Activated T-cell treated with anti-CD3 and anti-CD28 coated beads, Interleukin-2, amount 50 U/mL, for 24 hours (primary cell): ENCODE results near the gene NEK10.
"Not testable (repeated sequence)": the region's sequence is repeated elsewhere in the genome, so short reads cannot be mapped to it uniquely, and the experiment has no call there.

Experiments
- DNase-seq: peaks from one replicate; pipeline ENCODE4 v3.0.0-alpha.2; 2020
- H3K27ac Mint-ChIP-seq: 2 replicates; pipeline ENCODE4 v1.8.0; 2020; ENCODE audit warnings: mild to moderate bottlenecking, mixed read lengths
- H3K27me3 Mint-ChIP-seq: 2 replicates; pipeline ENCODE4 v1.8.0; 2020; ENCODE audit warnings: mixed read lengths
- H3K36me3 Mint-ChIP-seq: 2 replicates; pipeline ENCODE4 v1.8.0; 2020; ENCODE audit warnings: low read depth, mixed read lengths
- H3K4me1 Mint-ChIP-seq: 2 replicates; pipeline ENCODE4 v1.8.0; 2020; ENCODE audit warnings: low read depth, mixed read lengths
- H3K4me3 Mint-ChIP-seq: 2 replicates; pipeline ENCODE4 v1.8.0; 2020; ENCODE audit warnings: mild to moderate bottlenecking, moderate library complexity, mixed read lengths
- H3K9me3 Mint-ChIP-seq: 2 replicates; pipeline ENCODE4 v1.8.0; 2020; ENCODE audit warnings: mixed read lengths

The NEK10 gene

GRCh38 chr3:27310688-27311087 is 58.5 kb downstream of the NEK10 start:
- DNase-seq, result no peak
- no peaks in the 10 kb centered on the region for H3K4me1 Mint-ChIP-seq
- H3K27me3 Mint-ChIP-seq, result peaks cover 2% of the 10 kb centered on the region
- no peak overlapping the region for H3K4me3 Mint-ChIP-seq
- no peak overlapping the region for H3K27ac Mint-ChIP-seq
- H3K9me3 Mint-ChIP-seq, result no peaks in the 10 kb centered on the region
- H3K36me3 Mint-ChIP-seq, result no peaks in the 10 kb centered on the region

- H3K27ac Mint-ChIP-seq, result no peak overlapping the region
- no peaks in the 10 kb centered on the region for H3K4me1 Mint-ChIP-seq
- H3K27me3 Mint-ChIP-seq, result peaks cover 2% of the 10 kb centered on the region
- H3K4me3 Mint-ChIP-seq, result no peak overlapping the region
- H3K36me3 Mint-ChIP-seq, result no peaks in the 10 kb centered on the region
- H3K9me3 Mint-ChIP-seq, result no peaks in the 10 kb centered on the region
- DNase-seq, result no peak
Measured at GRCh38 chr3:27307566-27307965, 61.6 kb downstream of the NEK10 start.

- no peaks in the 10 kb centered on the region for H3K4me1 Mint-ChIP-seq
- no peak overlapping the region for H3K4me3 Mint-ChIP-seq
- H3K27me3 Mint-ChIP-seq, result no peaks in the 10 kb centered on the region
- no peak for DNase-seq
- H3K27ac Mint-ChIP-seq, result no peak overlapping the region
- H3K36me3 Mint-ChIP-seq, result peaks cover 3% of the 10 kb centered on the region
- H3K9me3 Mint-ChIP-seq, result peaks cover 13% of the 10 kb centered on the region
Measured at GRCh38 chr3:27302891-27303290, 66.3 kb downstream of the NEK10 start.

- peaks cover 13% of the 10 kb centered on the region for H3K9me3 Mint-ChIP-seq
- not testable (repeated sequence) for H3K4me3 Mint-ChIP-seq, DNase-seq, H3K27me3 Mint-ChIP-seq, H3K36me3 Mint-ChIP-seq, H3K4me1 Mint-ChIP-seq, H3K27ac Mint-ChIP-seq
Measured at GRCh38 chr3:27298981-27299380, 70.2 kb downstream of the NEK10 start.

GRCh38 chr3:27293939-27294338 is 75.2 kb downstream of the NEK10 start:
- Mint-ChIP-seq H3K36me3 (no peaks in the 10 kb centered on the region), H3K27me3 (no peaks in the 10 kb centered on the region), H3K9me3 (peaks cover 5% of the 10 kb centered on the region), H3K27ac (no peak overlapping the region), H3K4me3 (no peak overlapping the region), H3K4me1 (no peaks in the 10 kb centered on the region)
- no peak for DNase-seq

GRCh38 chr3:27290760-27291159 is 78.4 kb downstream of the NEK10 start:
- H3K27me3 Mint-ChIP-seq, result no peaks in the 10 kb centered on the region
- no peaks in the 10 kb centered on the region for H3K9me3 Mint-ChIP-seq
- H3K27ac Mint-ChIP-seq, result no peak overlapping the region
- DNase-seq, result no peak
- no peaks in the 10 kb centered on the region for H3K36me3 Mint-ChIP-seq
- H3K4me1 Mint-ChIP-seq, result no peaks in the 10 kb centered on the region
- H3K4me3 Mint-ChIP-seq, result no peak overlapping the region

- no peak for DNase-seq
- Mint-ChIP-seq H3K27ac (no peak overlapping the region), H3K4me1 (no peaks in the 10 kb centered on the region), H3K9me3 (no peaks in the 10 kb centered on the region), H3K27me3 (no peaks in the 10 kb centered on the region), H3K36me3 (no peaks in the 10 kb centered on the region), H3K4me3 (no peak overlapping the region)
Measured at GRCh38 chr3:27289769-27290413, 79.3 kb downstream of the NEK10 start.

GRCh38 chr3:27287052-27287451 is 82.1 kb downstream of the NEK10 start:
- H3K4me3 Mint-ChIP-seq, result no peak overlapping the region
- no peaks in the 10 kb centered on the region for H3K36me3 Mint-ChIP-seq
- H3K27ac Mint-ChIP-seq, result no peak overlapping the region
- DNase-seq, result no peak
- H3K27me3 Mint-ChIP-seq, result no peaks in the 10 kb centered on the region
- peaks cover under 1% of the 10 kb centered on the region for H3K9me3 Mint-ChIP-seq
- no peaks in the 10 kb centered on the region for H3K4me1 Mint-ChIP-seq

- not testable (repeated sequence) for H3K4me1 Mint-ChIP-seq, H3K27me3 Mint-ChIP-seq, H3K4me3 Mint-ChIP-seq, H3K36me3 Mint-ChIP-seq, DNase-seq, H3K9me3 Mint-ChIP-seq, H3K27ac Mint-ChIP-seq
Measured at GRCh38 chr3:27286467-27286866, 82.7 kb downstream of the NEK10 start.

GRCh38 chr3:27285668-27286067 is 83.5 kb downstream of the NEK10 start:
- Mint-ChIP-seq H3K9me3 (peaks cover 3% of the 10 kb centered on the region), H3K27ac (no peak overlapping the region), H3K36me3 (no peaks in the 10 kb centered on the region), H3K4me3 (no peak overlapping the region), H3K4me1 (no peaks in the 10 kb centered on the region), H3K27me3 (no peaks in the 10 kb centered on the region)
- no peak for DNase-seq

- Mint-ChIP-seq H3K4me1 (no peaks in the 10 kb centered on the region), H3K9me3 (peaks cover 3% of the 10 kb centered on the region), H3K27me3 (no peaks in the 10 kb centered on the region), H3K4me3 (no peak overlapping the region), H3K27ac (no peak overlapping the region), H3K36me3 (no peaks in the 10 kb centered on the region)
- DNase-seq, result no peak
Measured at GRCh38 chr3:27281671-27282150, 87.5 kb downstream of the NEK10 start.

- H3K27me3 Mint-ChIP-seq, result no peaks in the 10 kb centered on the region
- peaks cover 3% of the 10 kb centered on the region for H3K9me3 Mint-ChIP-seq
- no peak overlapping the region for H3K4me3 Mint-ChIP-seq
- no peak for DNase-seq
- H3K4me1 Mint-ChIP-seq, result no peaks in the 10 kb centered on the region
- H3K36me3 Mint-ChIP-seq, result no peaks in the 10 kb centered on the region
- no peak overlapping the region for H3K27ac Mint-ChIP-seq
Measured at GRCh38 chr3:27279123-27279522, 90.1 kb downstream of the NEK10 start.

GRCh38 chr3:27278383-27279055 is 90.7 kb downstream of the NEK10 start:
- H3K27ac Mint-ChIP-seq, result no peak overlapping the region
- H3K36me3 Mint-ChIP-seq, result no peaks in the 10 kb centered on the region
- H3K4me3 Mint-ChIP-seq, result no peak overlapping the region
- no peak for DNase-seq
- H3K27me3 Mint-ChIP-seq, result no peaks in the 10 kb centered on the region
- H3K4me1 Mint-ChIP-seq, result no peaks in the 10 kb centered on the region
- peaks cover 3% of the 10 kb centered on the region for H3K9me3 Mint-ChIP-seq

- Mint-ChIP-seq H3K9me3 (no peaks in the 10 kb centered on the region), H3K27ac (no peak overlapping the region), H3K4me3 (no peak overlapping the region), H3K36me3 (no peaks in the 10 kb centered on the region), H3K27me3 (no peaks in the 10 kb centered on the region), H3K4me1 (no peaks in the 10 kb centered on the region)
- DNase-seq, result no peak
Measured at GRCh38 chr3:27275441-27275990, 93.7 kb downstream of the NEK10 start.

GRCh38 chr3:27271890-27272289 is 97.3 kb downstream of the NEK10 start:
- H3K27ac Mint-ChIP-seq, result no peak overlapping the region
- no peak for DNase-seq
- H3K27me3 Mint-ChIP-seq, result no peaks in the 10 kb centered on the region
- H3K4me1 Mint-ChIP-seq, result no peaks in the 10 kb centered on the region
- no peak overlapping the region for H3K4me3 Mint-ChIP-seq
- no peaks in the 10 kb centered on the region for H3K36me3 Mint-ChIP-seq
- no peaks in the 10 kb centered on the region for H3K9me3 Mint-ChIP-seq
